HCT116 (cell line): Measurements from ENCODE around the gene INPP5F. TPM values are rescaled to one million over a fixed set of nuclear protein-coding genes. Genes with fewer than 3 reads are reported as not detected.

Experiments
- ATAC-seq: fragments of 200-7000 bp; cut with Tn5 transposase; 2 replicates; pipeline ENCODE4 v1.9.1; 2020; ENCODE audit warnings: mild to moderate bottlenecking, moderate library complexity
- BruUV-seq: library from RNA; stranded (reverse); fragments of 400-500 nt; replicated peaks from 2 replicates; lab custom pipeline; 2021; lab: Mats Ljungman, UMichigan
- CTCF ChIA-PET: fragments of 300-600 bp; sonication (Branson Sonifier 250); formaldehyde crosslinking; loops from one replicate; lab custom pipeline; 2021; ENCODE audit warnings: antibody characterized with exemption; lab: Charles Lee
- POLR2A ChIA-PET: fragments of 300-600, 350-600 bp; sonication (Branson Sonifier 250); formaldehyde crosslinking; loops from one replicate; lab custom pipeline; 2021; ENCODE audit warnings: antibody characterized with exemption; lab: Charles Lee
- RAD21 ChIA-PET, 2 experiments: fragments of 300-600 bp; sonication (Branson Sonifier 250); formaldehyde crosslinking; loops; one replicate each; lab custom pipeline; 2023; ENCODE audit warnings: low total read pairs in 2 of 2; ENCODE audit not compliant: uncharacterized antibody in 2 of 2, unreplicated experiment in 2 of 2, low non-redundant PET in 1 of 2; lab: Charles Lee
- DNase-seq: peaks from one replicate; pipeline ENCODE4 v3.0.0-alpha.2; 2010; ENCODE audit warnings: low read depth, low spot score
- H2AFZ ChIP-seq: fragments of 200-600 bp; shearing (Covaris generic), sonication (generic); 2 replicates; pipeline ENCODE4 v1.6.1; 2017; ENCODE audit warnings: low read depth, mixed run types, mixed read lengths, antibody characterized with exemption, low read length; ENCODE audit not compliant: poor library complexity, severe bottlenecking
- H3K27ac ChIP-seq: 2 replicates; pipeline ENCODE4 v1.5.1; 2012; ENCODE audit warnings: low read depth, low read length
- H3K27me3 ChIP-seq: fragments of 200-600 bp; sonication (generic); 2 replicates; pipeline ENCODE4 v1.6.1; 2016; ENCODE audit warnings: mixed run types, low read length, mixed read lengths; ENCODE audit not compliant: insufficient read depth
- H3K36me3 ChIP-seq, 2 experiments: fragments of 200-500 bp in 1 of 2; fragments of 200-600 bp in 1 of 2; sonication (Bioruptor generic) in 1 of 2; sonication (generic) in 1 of 2; 2 replicates each; pipeline versions ENCODE4 v1.5.1 to v1.6.1; 2014 to 2016; ENCODE audit warnings: low read length in 2 of 2, inconsistent platforms in 1 of 2, mixed read lengths in 1 of 2, mixed run types in 1 of 2; ENCODE audit not compliant: insufficient read depth in 2 of 2, control insufficient read depth in 1 of 2
- H3K4me1 ChIP-seq, 2 experiments: fragments of 200-600 bp in 1 of 2; sonication (generic) in 1 of 2; 2 replicates each; pipeline versions ENCODE4 v1.5.1 to v1.6.1; 2012 to 2017; ENCODE audit warnings: low read length in 2 of 2, inconsistent platforms in 1 of 2, mild to moderate bottlenecking in 1 of 2, mixed read lengths in 1 of 2, mixed run types in 1 of 2, moderate library complexity in 1 of 2; ENCODE audit not compliant: insufficient read depth in 2 of 2, control insufficient read depth in 1 of 2
- H3K4me2 ChIP-seq: fragments of 200-600 bp; sonication (generic); 2 replicates; pipeline ENCODE4 v1.6.1; 2017; ENCODE audit warnings: mixed run types, low read length, mixed read lengths
- H3K4me3 ChIP-seq, 2 experiments: fragments of 200-600 bp in 1 of 2; sonication (generic) in 1 of 2; replicated peaks in 1 of 2; 2 replicates each; pipeline ENCODE4 v1.5.1; 2011 to 2016; ENCODE audit warnings: low read length in 2 of 2, control low read depth in 1 of 2, low read depth in 1 of 2, mild to moderate bottlenecking in 1 of 2, mixed read lengths in 1 of 2, mixed run types in 1 of 2
- H3K79me2 ChIP-seq: fragments of 200-600 bp; sonication (generic); 2 replicates; pipeline ENCODE4 v1.6.1; 2017; ENCODE audit warnings: mild to moderate bottlenecking, mixed run types, low read length, moderate library complexity, mixed read lengths; ENCODE audit not compliant: insufficient read depth
- H3K9ac ChIP-seq: fragments of 200-600 bp; sonication (generic); 2 replicates; pipeline ENCODE4 v1.6.1; 2016; ENCODE audit warnings: low read length, mixed read lengths
- H3K9me2 ChIP-seq: fragments of 200-600 bp; sonication (generic), shearing (Covaris generic); 2 replicates; pipeline ENCODE4 v1.6.1; 2017; ENCODE audit warnings: mixed run types, mild to moderate bottlenecking, moderate library complexity; ENCODE audit not compliant: insufficient read depth
- H3K9me3 ChIP-seq, 2 experiments: fragments of 200-500 bp in 1 of 2; fragments of 200-600 bp in 1 of 2; sonication (Bioruptor generic) in 1 of 2; sonication (generic) in 1 of 2; 2 replicates each; pipeline ENCODE4 v1.6.1; 2014 to 2017; ENCODE audit warnings: low read length in 2 of 2, mixed read lengths in 2 of 2, inconsistent platforms in 1 of 2, low read depth in 1 of 2, mild to moderate bottlenecking in 1 of 2, mixed run types in 1 of 2, moderate library complexity in 1 of 2; ENCODE audit not compliant: control insufficient read depth in 1 of 2, insufficient read depth in 1 of 2
- H4K20me1 ChIP-seq: fragments of 200-600 bp; sonication (generic), shearing (Covaris generic); 2 replicates; pipeline ENCODE4 v1.6.1; 2017; ENCODE audit warnings: mixed run types, mild to moderate bottlenecking, moderate library complexity; ENCODE audit not compliant: insufficient read depth
- CBX3 ChIP-seq: IDR thresholded peaks from 2 replicates; pipeline ENCODE4 v1.6.1; 2012; ENCODE audit warnings: low read depth
- CEBPB ChIP-seq: IDR thresholded peaks from 2 replicates; pipeline ENCODE4 v1.6.1; 2012; ENCODE audit warnings: low read depth
- EGR1 ChIP-seq: IDR thresholded peaks from 2 replicates; pipeline ENCODE4 v1.6.1; 2012; ENCODE audit warnings: low read depth
- ELF1 ChIP-seq: IDR thresholded peaks from 2 replicates; pipeline ENCODE4 v1.6.1; 2012; ENCODE audit warnings: low read depth, borderline replicate concordance
- EZH2 ChIP-seq: fragments of 200-600 bp; sonication (generic); IDR thresholded peaks from 2 replicates; pipeline ENCODE4 v1.6.1; 2017; ENCODE audit warnings: antibody characterized with exemption, mixed run types
- EZH2phosphoT487 ChIP-seq: fragments of 200-600 bp; IDR thresholded peaks from 2 replicates; pipeline ENCODE4 v1.6.1; 2018; ENCODE audit warnings: antibody characterized with exemption, borderline replicate concordance
- FOSL1 ChIP-seq: IDR thresholded peaks from 2 replicates; pipeline ENCODE4 v1.6.1; 2012; ENCODE audit warnings: low read depth
- JUND ChIP-seq: IDR thresholded peaks from 2 replicates; pipeline ENCODE4 v1.6.1; 2012
- POLR2A ChIP-seq: IDR thresholded peaks from 2 replicates; pipeline ENCODE4 v1.7.0; 2011; ENCODE audit warnings: borderline replicate concordance; ENCODE audit not compliant: insufficient read depth, insufficient read length; ENCODE audit errors: extremely low read depth
- POLR2AphosphoS5 ChIP-seq: IDR thresholded peaks from 2 replicates; pipeline ENCODE4 v1.6.1; 2011; ENCODE audit warnings: mild to moderate bottlenecking, low read depth, low read length, moderate library complexity
- SIN3A ChIP-seq: IDR thresholded peaks from 2 replicates; pipeline ENCODE4 v1.6.1; 2012; ENCODE audit warnings: low read depth
- SP1 ChIP-seq: IDR thresholded peaks from 2 replicates; pipeline ENCODE4 v1.6.1; 2012; ENCODE audit warnings: low read depth
- SRF ChIP-seq: IDR thresholded peaks from 2 replicates; pipeline ENCODE4 v1.6.1; 2012; ENCODE audit warnings: low read depth
- TCF7L2 ChIP-seq: IDR thresholded peaks from 2 replicates; pipeline ENCODE4 v1.7.0; 2011; ENCODE audit warnings: borderline replicate concordance, inconsistent platforms; ENCODE audit not compliant: insufficient read depth, insufficient read length; ENCODE audit errors: extremely low read depth
- YY1 ChIP-seq: IDR thresholded peaks from 2 replicates; pipeline ENCODE4 v1.6.1; 2011; ENCODE audit warnings: low read length, low read depth, moderate library complexity, mild to moderate bottlenecking; ENCODE audit not compliant: insufficient replicate concordance; ENCODE audit errors: extremely low read depth
- ZFX ChIP-seq: fragments of 450-650 bp; IDR thresholded peaks from 2 replicates; pipeline ENCODE4 v1.6.1; 2017
- intact Hi-C: fragments of 100-400 bp; cut with micrococcal nuclease; formaldehyde crosslinking; loops from 2 replicates; pipeline ENCODE4 v1.10.0; 2022
- total RNA-seq: library from RNA; stranded (reverse); gene quantifications from one replicate; pipeline ENCODE4 v1.2.1, GENCODE V29; 2021; ENCODE audit not compliant: unreplicated experiment
- TF ChIP-seq, protein P1 (sequence below): IDR thresholded peaks from 2 replicates; pipeline ENCODE4 v1.6.1; 2012
- TF ChIP-seq, protein P2 (sequence below): IDR thresholded peaks from 2 replicates; pipeline ENCODE4 v1.6.1; 2012
- TF ChIP-seq, protein P3 (sequence below): IDR thresholded peaks from 2 replicates; pipeline ENCODE4 v1.6.1; 2012; ENCODE audit warnings: low read depth

INPP5F gene
- total RNA-seq, 1 experiment from 2014 or later, result 21.6 TPM

DNA sequence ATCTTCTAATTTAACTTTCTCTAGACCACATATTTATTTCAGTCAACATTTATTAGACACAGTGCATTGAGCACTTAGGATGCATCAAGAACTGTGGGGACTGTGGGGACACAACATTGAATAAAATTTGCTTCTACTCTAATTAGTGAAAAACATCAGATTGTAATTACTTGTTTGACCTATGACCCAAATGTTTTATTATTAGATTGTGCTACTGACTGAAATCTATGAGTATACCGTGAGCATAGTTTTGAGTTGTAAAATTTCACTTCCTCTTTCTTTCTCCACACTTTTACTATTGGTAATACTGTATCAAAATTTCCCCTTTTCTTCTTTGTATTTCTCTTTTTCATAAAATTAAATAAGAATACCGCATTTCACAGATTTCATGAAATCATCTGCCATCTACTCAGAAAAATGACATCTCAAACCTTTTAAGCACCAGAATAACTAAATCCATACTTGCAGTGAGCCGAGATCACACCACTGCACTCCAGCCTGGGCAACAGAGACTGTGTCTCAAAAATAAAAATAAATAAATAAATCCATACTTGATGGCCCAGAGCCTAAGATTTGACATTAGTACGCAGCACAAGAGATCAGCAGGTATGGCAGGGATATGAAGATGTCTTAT lies 25.4 kb upstream of the INPP5F start (continued):
- no peak for TF ChIP-seq FOSL1
- TF ChIP-seq ZFX, result no peak

DNA sequence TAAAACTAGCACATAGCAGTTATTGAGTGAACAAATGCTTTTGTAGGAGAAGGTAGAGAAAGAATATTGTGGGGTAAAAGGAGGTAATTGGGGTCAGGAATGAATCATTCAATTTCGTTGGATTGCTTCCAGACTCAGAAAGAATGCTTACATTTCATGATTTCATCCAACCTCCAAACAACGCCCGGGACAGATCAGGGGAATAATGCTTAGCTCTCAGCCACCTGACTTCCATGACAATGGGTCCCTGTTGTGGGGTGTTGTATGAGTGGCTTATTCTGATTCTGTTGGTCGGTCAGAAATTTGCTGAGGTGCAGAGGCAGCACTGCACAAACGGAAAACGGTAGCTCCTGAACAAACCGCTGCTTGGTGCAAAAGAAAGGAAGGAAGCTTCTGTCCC lies 24.0 kb upstream of the INPP5F start:
- Histone ChIP-seq H3K9me2 (no peaks in the 10 kb centered on the region), H4K20me1 (no peaks in the 10 kb centered on the region), H3K9me3 (peaks cover 0 to 3% of the 10 kb centered on the region in 2 experiments; a peak in 1 of 4 replicates), H3K4me2 (no peak overlapping the region), H3K36me3 (no peaks in the 10 kb centered on the region), H3K27me3 (no peaks in the 10 kb centered on the region), H3K79me2 (no peaks in the 10 kb centered on the region), H3K27ac (no peak overlapping the region), H3K4me1 (0 out of 4 replicates have a peak, but pooled peaks cover 0 to 4% of the 10 kb centered on the region in 2 experiments), H3K4me3 (no peak overlapping the region), H3K9ac (no peak overlapping the region), H2AFZ (no peak overlapping the region)
- no peak for DNase-seq
- no peak for ATAC-seq
- BruUV-seq, result no TSS peak
- RAD21 ChIA-PET, result no interaction called here
- POLR2A ChIA-PET, result interaction anchor here (0.6 kb wide), 1 partner anchor 19 kb away, joined by 3 read pairs; no protein-coding TSS in a partner anchor
- TF ChIP-seq CBX3 (no peak), JUND (no peak), POLR2A (no peak), SP1 (no peak), CEBPB (no peak), YY1 (no peak), EGR1 (no peak), ELF1 (no peak), EZH2phosphoT487 (no peak), EZH2 (no peak), FOSL1 (no peak), TCF7L2 (no peak), SRF (no peak), SIN3A (no peak), POLR2AphosphoS5 (no peak)
- TF ChIP-seq, protein P1, sequence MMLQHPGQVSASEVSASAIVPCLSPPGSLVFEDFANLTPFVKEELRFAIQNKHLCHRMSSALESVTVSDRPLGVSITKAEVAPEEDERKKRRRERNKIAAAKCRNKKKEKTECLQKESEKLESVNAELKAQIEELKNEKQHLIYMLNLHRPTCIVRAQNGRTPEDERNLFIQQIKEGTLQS, result no peak
- TF ChIP-seq, protein P2, sequence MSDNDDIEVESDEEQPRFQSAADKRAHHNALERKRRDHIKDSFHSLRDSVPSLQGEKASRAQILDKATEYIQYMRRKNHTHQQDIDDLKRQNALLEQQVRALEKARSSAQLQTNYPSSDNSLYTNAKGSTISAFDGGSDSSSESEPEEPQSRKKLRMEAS, result no peak
- TF ChIP-seq, protein P3, sequence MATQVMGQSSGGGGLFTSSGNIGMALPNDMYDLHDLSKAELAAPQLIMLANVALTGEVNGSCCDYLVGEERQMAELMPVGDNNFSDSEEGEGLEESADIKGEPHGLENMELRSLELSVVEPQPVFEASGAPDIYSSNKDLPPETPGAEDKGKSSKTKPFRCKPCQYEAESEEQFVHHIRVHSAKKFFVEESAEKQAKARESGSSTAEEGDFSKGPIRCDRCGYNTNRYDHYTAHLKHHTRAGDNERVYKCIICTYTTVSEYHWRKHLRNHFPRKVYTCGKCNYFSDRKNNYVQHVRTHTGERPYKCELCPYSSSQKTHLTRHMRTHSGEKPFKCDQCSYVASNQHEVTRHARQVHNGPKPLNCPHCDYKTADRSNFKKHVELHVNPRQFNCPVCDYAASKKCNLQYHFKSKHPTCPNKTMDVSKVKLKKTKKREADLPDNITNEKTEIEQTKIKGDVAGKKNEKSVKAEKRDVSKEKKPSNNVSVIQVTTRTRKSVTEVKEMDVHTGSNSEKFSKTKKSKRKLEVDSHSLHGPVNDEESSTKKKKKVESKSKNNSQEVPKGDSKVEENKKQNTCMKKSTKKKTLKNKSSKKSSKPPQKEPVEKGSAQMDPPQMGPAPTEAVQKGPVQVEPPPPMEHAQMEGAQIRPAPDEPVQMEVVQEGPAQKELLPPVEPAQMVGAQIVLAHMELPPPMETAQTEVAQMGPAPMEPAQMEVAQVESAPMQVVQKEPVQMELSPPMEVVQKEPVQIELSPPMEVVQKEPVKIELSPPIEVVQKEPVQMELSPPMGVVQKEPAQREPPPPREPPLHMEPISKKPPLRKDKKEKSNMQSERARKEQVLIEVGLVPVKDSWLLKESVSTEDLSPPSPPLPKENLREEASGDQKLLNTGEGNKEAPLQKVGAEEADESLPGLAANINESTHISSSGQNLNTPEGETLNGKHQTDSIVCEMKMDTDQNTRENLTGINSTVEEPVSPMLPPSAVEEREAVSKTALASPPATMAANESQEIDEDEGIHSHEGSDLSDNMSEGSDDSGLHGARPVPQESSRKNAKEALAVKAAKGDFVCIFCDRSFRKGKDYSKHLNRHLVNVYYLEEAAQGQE, result no peak
- CTCF ChIA-PET, result interaction anchor here (0.9 kb wide), 1 partner anchor 16 kb away, joined by 4 read pairs; no protein-coding TSS in a partner anchor
- intact Hi-C loops, result no loop called here
